Measurements from ENCODE around the gene AMPD3. TPM values are rescaled to one million over a fixed set of nuclear protein-coding genes. Genes with fewer than 3 reads are reported as not detected.

Gene AMPD3
- total and polyA plus RNA-seq, 2 of the 13 experiments (the other 11 are each of a cell fraction or from before 2014, with no cell fraction given) = 0.33 to 2.3 TPM

GRCh38 chr11:10494636-10495463 lies 39.8 kb downstream of the AMPD3 start:
- WGBS (ENCODE audit: low lambda C conversion rate) = 73% methylated on average over 10 of the region's 14 CpGs
- no peak for TF ChIP-seq AKNA (CRISPR knock-in tag; IDR thresholded peaks at IDR 0.05; ENCODE audit: borderline replicate concordance)
- TF ChIP-seq, protein P1, sequence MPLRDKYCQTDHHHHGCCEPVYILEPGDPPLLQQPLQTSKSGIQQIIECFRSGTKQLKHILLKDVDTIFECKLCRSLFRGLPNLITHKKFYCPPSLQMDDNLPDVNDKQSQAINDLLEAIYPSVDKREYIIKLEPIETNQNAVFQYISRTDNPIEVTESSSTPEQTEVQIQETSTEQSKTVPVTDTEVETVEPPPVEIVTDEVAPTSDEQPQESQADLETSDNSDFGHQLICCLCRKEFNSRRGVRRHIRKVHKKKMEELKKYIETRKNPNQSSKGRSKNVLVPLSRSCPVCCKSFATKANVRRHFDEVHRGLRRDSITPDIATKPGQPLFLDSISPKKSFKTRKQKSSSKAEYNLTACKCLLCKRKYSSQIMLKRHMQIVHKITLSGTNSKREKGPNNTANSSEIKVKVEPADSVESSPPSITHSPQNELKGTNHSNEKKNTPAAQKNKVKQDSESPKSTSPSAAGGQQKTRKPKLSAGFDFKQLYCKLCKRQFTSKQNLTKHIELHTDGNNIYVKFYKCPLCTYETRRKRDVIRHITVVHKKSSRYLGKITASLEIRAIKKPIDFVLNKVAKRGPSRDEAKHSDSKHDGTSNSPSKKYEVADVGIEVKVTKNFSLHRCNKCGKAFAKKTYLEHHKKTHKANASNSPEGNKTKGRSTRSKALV (CRISPR knock-in tag; IDR thresholded peaks at IDR 0.05) = no peak
- intact Hi-C loops (cut with micrococcal nuclease; ENCODE audit: unreplicated experiment) = no loop called here
- Histone ChIP-seq H3K9me3 (ENCODE audit: low read length) (no peaks in the 10 kb centered on the region), H4K20me1 (ENCODE audit: insufficient read depth, low read length) (no peaks in the 10 kb centered on the region), H3K27me3 (ENCODE audit: control insufficient read depth in 1 of 2, insufficient read depth in 2 of 2, low read length in 2 of 2) (no peaks in the 10 kb centered on the region), H3K27ac (ENCODE audit: extremely low read length, insufficient read depth, low read length) (no peak overlapping the region), H3K9ac (ENCODE audit: insufficient read depth, low read depth, low read length) (no peak overlapping the region), H3K79me2 (ENCODE audit: insufficient read depth, low read length) (no peaks in the 10 kb centered on the region), H2AFZ (ENCODE audit: low read length) (no peak overlapping the region), H3K36me3 (replicated peaks in 1 of 2; ENCODE audit: control insufficient read depth in 1 of 2, insufficient read depth in 2 of 2, low read length in 2 of 2) (no peaks in the 10 kb centered on the region), H3K4me3 (replicated peaks in 1 of 3; ENCODE audit: insufficient read depth in 1 of 3, low read depth in 2 of 3, low read length in 3 of 3) (no peak overlapping the region), H3K4me2 (ENCODE audit: low read depth, low read length) (no peak overlapping the region), H3K4me1 (ENCODE audit: insufficient read depth, low read length) (peaks cover 13% of the 10 kb centered on the region)
- ATAC-seq (no peak), DNase-seq (ENCODE audit: low spot score) (no peak), FAIRE-seq (no peak)
- BruUV-seq (replicated peaks) = no TSS peak
- ChIA-PET CTCF (ENCODE audit: low intra/inter-chr PET ratio, low total read pairs) (no interaction called here), POLR2A (no interaction called here)
- in situ Hi-C loops (cut with HindIII; ENCODE audit: extremely low pct_ligation_motif_present, low pct_unique_long_range_greater_than_20kb) = no loop called here

Measured in HepG2 (cell line).